Measurements from ENCODE around the gene ZNF775. TPM values are rescaled to one million over a fixed set of nuclear protein-coding genes. Genes with fewer than 3 reads are reported as not detected.

Gene ZNF775
- total RNA-seq, 2 donors from 2014 or later, result 4.4 to 5.0 TPM

DNA sequence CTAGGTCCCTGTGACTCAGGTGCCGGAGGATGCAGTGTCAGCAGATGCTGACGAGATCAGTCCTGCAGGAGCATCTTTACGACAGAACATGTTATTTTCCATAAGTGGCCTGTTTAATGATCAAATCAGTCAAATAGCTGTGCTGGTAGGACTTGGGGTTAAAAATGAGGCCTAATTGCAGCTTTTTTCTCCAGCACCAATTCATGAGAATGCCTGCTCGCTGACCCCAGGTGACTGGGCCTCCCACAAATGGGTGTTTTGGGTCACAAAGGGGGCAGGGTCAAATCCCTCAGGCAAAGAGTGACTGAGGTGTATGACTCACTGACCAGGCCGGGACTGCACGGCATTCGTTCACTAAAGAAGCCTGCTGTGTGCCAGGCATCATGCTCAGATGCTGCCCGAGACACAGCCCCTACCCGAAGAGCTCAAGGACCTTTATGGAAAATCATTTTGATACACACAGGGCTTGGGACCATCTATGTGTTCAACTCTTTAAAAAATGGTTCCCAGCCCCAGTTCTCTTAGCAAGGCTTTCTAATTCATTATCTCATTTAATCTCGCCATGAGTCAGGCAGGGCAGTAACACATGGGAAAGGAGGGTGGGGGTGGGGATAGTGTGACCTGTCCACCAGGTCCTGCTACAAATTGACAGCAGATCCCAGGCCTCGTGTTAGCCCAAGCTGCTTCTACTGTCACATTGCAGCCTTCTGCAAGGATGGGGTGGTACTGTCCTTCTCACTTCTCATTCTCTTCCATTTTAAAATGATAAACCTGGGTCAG lies 21.1 kb downstream of the ZNF775 start:
- no peaks in the 10 kb centered on the region for H3K36me3 Mint-ChIP-seq
- H3K9me3 Mint-ChIP-seq, result no peaks in the 10 kb centered on the region
- H3K27ac Mint-ChIP-seq, result peak overlapping the region in 1 of 2 donors; percentile 47
- DNase-seq (ENCODE audit: low spot score in 2 of 2) (peak in 1 of 2 donors; percentile 54), ATAC-seq (peak in 1 of 2 donors; percentile 22)

DNA sequence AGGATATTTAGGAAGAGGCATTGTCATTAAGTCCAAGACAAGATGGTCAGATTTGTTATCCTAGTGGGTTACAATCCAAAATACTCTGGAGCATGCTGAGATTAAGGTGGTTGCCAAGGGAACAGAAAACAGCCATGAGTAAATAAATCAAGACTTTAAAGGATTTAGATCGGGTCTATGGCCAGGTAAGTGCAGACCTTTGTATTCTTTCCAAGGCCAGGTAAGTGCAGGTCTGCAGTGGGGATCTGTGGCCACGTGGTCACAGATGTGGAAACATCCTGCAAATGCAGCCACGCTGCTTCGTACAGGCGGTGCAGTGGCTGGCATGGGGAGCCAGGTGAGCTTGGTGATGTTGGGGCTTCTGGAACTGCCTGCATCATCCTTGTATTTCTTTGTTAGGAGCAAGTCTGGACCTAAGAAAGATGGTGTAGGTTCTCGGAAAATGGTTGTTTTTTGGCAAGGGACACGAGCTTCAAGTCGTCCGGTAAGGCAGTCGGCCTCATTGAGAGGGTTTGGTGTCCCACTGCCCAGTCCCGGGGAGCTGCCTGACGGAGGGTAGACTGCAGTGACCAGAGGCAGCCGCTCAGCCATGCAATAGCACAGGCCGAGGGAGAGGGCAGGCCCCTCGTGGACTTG lies 21.8 kb downstream of the ZNF775 start:
- no peaks in the 10 kb centered on the region for H3K36me3 Mint-ChIP-seq
- no peaks in the 10 kb centered on the region for H3K9me3 Mint-ChIP-seq
- H3K27ac Mint-ChIP-seq, result peak overlapping the region in 1 of 2 donors; percentile 47
- ATAC-seq, result no peak
- DNase-seq (ENCODE audit: low spot score in 2 of 2), result peak in 1 of 2 donors; percentile 28

DNA sequence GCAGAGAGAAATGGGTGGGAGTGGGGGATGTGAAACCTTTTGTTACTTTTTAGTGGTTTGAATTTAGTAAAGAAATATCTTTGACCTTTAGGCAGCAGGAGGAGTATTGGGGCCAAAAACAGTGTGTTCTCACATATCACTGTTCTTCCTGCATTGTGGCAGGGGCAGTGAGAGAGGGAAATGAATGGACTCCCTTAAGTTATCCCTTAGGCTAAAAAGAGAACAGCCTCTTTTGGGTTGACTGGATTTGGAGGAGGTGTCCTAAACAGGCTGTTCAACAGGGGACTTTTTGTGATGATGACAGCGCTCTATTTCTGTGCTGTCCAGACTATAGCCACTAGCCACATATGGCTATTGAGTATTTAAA lies 22.3 kb downstream of the ZNF775 start:
- ATAC-seq, result no peak
- Mint-ChIP-seq H3K27ac (peak overlapping the region in 1 of 2 donors; percentile 16), H3K9me3 (no peaks in the 10 kb centered on the region), H3K36me3 (no peaks in the 10 kb centered on the region)
- DNase-seq (ENCODE audit: low spot score in 2 of 2), result no peak

DNA sequence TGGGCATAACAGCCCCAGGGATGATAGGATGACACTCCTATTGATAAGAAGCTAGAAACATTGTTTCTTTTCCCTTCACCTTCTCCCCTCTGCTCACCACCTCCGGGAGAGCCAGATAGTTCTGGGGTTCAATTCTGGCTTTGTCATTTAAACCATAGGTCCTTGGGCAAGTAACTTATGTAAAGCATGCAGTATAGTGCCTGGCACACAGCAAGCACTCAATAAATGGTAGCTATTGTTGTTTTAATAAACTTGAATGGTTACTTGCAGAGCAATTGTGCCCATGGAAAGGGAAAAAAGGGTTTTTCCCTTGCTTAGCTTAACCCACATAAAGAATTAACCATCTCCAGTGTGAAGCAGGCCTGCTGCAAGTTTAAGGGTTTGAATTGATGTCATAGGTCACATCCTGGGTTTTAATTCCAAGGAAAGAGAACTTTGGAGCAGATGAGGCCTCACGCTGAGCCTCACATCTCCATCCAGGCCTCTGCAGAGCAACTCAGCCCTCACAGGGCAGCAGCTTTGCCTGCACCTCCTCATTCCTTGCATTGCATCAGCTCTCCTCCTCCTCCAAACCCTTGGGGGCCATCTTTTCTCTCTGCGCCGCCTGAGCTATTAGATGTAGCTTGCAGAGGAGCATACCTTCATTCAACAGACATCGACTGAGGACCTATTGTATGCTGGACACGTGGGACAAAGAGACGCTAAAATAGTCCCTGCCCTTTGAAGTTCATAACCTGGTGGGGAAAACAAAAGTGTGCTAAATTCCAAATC lies 22.9 kb downstream of the ZNF775 start:
- no peaks in the 10 kb centered on the region for H3K36me3 Mint-ChIP-seq
- ATAC-seq, result no peak
- H3K9me3 Mint-ChIP-seq, result no peaks in the 10 kb centered on the region
- no peak overlapping the region for H3K27ac Mint-ChIP-seq
- no peak for DNase-seq (ENCODE audit: low spot score in 2 of 2)

DNA sequence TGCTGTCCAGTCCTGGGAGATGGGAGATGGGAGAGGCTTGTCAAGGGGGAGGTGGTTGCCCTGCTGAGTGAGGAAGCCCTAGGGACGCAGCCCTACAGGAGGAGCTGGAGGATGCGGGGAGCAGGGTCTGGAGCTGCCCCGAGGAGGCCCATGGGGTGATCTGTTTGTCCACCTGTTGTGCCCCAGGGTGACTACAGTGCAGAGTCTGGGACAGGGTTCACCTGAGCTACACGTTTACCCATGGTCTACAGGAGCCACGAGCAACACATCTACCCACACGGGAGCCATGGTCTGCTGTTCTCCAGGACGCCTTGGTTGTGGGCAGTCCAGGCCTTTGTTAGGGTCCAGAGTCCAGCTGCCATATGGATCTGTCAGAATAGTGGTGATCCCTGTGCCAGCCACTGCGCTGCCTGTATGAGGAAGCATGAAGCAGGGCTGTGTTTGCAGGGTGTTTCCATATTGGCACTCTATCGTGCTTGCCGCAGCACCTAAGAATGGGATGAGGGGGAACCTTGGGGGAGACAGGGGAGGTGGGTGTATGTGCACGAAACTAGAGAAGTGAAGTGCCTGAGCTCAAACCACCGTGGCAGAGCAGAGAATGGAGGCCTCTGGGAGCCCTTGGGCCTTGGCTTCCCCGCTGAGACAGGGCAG lies 23.7 kb downstream of the ZNF775 start:
- Mint-ChIP-seq H3K9me3 (no peaks in the 10 kb centered on the region), H3K27ac (no peak overlapping the region), H3K36me3 (no peaks in the 10 kb centered on the region)
- no peak for ATAC-seq
- DNase-seq (ENCODE audit: low spot score in 2 of 2), result no peak

DNA sequence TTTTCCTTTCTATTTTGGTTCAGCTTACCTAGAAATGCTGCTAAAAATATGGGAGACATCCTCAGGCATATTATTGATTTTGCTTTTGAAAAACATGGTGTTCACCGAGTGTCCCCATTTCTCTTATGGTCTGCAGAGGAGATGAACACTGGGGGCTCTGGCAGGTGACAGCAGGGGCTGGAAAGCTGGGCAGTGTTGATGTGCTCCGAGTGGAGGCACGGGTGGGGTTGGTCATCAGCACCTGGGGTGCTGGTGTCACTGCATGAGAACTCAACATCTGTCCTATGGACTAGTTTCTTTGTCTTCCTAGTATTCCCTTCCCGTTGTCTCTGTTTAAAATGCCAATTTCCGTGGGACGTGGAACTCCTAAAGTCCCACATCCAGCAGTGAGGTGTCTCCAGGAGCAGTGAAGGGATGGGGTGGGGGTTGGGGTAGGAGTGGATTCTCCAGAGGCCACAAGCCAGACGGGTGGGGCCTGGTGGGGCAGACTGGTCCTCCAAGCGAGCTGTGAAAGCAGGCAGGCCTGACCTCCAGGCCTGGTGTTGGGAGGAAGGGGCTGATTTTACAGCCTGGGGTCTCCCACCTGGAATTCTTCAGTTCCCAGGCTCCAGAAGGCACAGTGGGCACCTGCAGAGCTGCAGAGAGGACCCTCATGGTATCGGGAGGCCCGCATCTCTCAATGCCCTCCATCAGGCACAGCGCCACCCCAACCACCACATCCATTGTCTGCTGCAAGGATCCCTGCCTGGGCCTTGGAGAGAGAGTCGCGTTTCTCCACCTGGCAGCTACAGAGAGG lies 24.4 kb downstream of the ZNF775 start:
- Mint-ChIP-seq H3K36me3 (no peaks in the 10 kb centered on the region), H3K9me3 (no peaks in the 10 kb centered on the region), H3K27ac (peak overlapping the region; percentile 45 to 90)
- no peak for ATAC-seq
- no peak for DNase-seq (ENCODE audit: low spot score in 2 of 2)

DNA sequence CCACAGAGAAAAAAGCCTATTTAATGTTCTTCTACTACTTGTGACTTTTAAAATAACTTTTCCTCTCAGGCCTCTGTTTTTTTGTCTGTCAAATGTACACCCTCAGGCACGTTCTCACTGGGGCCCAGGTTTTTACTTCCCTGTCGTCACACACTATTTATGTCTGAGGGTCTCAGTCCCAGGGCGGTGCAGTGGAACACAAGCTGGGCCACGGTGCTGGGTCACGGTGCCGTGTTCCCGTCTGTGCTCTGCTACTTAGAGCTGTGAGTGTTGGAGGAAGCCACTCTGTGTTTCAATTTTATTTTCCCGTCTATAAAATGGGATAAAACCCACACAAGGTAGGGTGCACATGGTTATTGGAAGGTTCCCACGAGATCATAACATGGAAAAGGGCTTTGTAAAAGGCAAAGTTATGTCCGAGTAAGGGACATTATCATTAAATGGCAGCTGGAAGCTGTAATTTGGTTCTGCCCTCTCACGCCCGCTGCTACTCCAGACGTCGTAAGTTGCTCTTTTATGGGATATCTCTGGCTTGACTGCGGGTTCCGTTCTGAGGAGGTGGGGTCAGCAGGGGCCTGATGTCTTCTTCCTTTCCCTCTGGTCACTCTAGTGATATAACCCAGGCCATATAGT lies 25.2 kb downstream of the ZNF775 start:
- no peaks in the 10 kb centered on the region for H3K36me3 Mint-ChIP-seq
- H3K9me3 Mint-ChIP-seq, result no peaks in the 10 kb centered on the region
- DNase-seq (ENCODE audit: low spot score in 2 of 2), result no peak
- ATAC-seq, result no peak
- H3K27ac Mint-ChIP-seq, result peak overlapping the region; percentile 45 to 90

DNA sequence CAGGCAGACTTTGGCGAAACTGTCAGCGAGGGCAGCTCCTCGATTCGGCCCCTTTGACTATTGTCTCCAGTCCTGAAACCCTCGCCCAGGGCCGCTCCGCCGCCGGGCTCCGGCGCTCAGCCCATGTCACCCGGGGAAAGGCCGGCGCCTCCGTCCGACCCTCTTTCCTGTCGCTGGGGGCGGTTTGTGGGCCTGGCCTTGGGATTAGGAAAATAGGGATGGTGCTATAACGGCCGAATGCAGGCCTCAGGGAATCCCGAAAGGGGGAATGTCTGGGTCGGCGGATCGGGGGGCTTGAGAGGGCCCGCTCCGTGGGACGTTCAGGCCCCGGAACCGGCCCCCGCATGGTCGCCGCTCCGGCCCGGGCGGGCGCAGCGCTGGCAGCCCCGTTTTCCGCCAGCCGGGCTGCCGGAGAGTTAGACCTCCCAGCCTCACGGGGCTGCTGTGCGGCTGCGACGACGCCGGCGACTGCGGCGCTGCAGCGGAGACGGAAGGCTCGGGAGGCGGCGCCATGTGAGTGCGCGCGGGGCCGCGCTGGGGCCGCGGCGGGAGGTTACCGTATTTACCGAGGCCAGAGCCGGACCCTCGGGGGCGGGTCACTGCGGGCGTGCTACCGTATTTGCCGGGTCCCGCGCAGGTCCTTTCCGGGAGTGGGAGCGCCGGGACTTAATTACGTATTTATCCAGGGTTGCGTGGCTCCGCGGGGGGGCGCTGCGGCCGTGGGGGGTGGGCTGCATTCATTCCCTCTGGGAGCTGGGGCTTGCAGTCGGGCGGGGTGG lies 25.9 kb downstream of the ZNF775 start:
- no peaks in the 10 kb centered on the region for H3K9me3 Mint-ChIP-seq
- DNase-seq (ENCODE audit: low spot score in 2 of 2), result peak; percentile 76 to 79
- peak; percentile 72 to 78 for ATAC-seq
- no peaks in the 10 kb centered on the region for H3K36me3 Mint-ChIP-seq
- peak overlapping the region; percentile 45 to 90 for H3K27ac Mint-ChIP-seq

DNA sequence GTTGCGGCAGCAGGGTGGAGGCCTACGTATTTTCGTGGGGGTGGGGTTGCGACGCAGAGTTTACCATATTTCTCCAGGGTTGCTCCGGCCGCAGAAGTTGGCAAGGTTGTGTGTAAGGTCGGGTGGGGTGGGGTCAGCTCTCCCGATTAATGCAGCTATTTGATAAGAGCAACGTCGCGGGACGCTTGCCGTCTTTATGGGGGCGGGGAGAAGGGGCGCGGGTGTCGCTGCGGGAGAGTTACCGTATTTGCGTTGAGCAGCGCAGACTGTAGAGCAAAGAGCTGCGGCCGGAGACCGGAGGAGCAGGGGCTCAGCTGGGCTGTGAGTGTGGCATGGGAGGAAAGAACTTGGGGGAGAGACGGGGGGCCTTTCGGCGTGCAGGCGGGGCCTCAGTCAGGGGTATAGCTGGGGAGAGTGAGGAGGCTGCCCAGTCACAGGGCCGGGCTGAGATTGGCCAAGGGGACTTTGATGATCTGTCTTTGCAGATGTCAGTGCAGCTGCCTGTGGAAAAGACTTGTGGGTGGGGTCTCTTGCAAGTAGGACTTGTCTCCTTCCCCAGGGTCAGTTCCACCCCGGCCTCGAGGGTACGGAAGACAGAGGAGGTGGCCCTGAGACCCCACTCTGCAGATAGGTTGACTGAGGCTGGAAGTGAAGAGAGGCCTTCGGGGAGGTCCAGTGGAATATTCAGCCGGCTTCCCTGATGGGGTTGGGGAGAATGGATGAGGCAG lies 26.6 kb downstream of the ZNF775 start:
- no peaks in the 10 kb centered on the region for H3K9me3 Mint-ChIP-seq
- ATAC-seq (peak; percentile 34 to 35), DNase-seq (ENCODE audit: low spot score in 2 of 2) (peak in 1 of 2 donors; percentile 54)
- H3K36me3 Mint-ChIP-seq, result no peaks in the 10 kb centered on the region
- peak overlapping the region; percentile 45 to 90 for H3K27ac Mint-ChIP-seq

DNA sequence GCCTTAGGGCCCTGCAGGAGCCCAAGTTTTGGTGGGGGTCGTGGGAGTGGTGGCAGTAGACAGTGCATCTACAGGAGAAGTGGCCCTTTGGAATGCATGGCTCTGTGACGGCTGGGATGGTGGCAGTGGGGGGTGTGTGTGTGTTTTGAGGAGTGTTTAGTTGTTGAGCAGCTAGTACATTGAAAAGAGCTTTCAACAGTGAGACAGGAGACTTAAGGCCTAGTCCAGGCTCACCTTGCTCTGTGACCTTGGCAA lies 27.1 kb downstream of the ZNF775 start:
- no peaks in the 10 kb centered on the region for H3K36me3 Mint-ChIP-seq
- no peak for DNase-seq (ENCODE audit: low spot score in 2 of 2)
- peak overlapping the region; percentile 45 to 90 for H3K27ac Mint-ChIP-seq
- H3K9me3 Mint-ChIP-seq, result no peaks in the 10 kb centered on the region
- ATAC-seq, result no peak

DNA sequence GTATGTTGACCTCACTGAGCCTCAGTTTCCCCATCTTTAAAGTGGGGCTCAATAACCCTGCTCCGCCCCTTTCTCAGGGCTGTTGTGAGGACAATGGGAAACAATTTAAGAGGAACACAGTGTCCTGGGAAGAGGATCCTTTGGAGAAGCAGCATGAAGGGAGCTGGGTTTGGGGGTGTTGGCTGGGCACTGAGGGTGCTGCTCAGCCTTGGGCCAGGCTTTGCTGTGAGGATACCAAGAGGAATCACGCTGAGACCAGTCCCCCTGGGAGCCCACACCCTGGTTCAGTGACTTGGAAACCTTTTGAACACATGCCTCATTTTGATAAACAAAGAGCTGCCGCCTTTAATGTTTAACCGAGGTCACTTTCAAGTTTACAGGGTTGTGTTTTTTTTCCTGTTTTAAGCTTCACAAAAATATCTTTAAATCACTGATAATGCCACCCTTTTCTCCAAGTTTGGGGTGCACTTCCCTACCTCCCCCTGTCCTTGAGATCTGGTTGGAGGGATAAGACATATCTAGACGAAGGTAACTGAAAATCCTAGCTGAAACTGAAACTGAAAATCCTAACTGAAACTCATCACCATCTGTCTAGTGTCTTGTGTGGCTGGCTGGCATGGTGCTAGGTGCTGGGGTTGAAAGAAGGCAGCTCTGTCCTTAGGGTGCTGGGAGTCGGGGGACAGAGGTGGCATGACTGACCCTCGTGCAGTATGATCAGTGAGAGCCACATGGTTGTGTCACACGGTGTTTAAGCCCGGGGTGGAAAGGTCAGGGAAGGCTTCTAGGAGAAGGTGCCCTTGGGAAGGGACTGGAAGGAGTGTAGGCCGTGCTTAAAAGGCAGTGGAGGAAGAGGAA lies 27.7 kb downstream of the ZNF775 start:
- ATAC-seq, result peak; percentile 71
- H3K27ac Mint-ChIP-seq, result peak overlapping the region; percentile 45 to 90
- H3K9me3 Mint-ChIP-seq, result no peaks in the 10 kb centered on the region
- no peaks in the 10 kb centered on the region for H3K36me3 Mint-ChIP-seq
- DNase-seq (ENCODE audit: low spot score in 2 of 2), result peak in 1 of 2 donors; percentile 30

DNA sequence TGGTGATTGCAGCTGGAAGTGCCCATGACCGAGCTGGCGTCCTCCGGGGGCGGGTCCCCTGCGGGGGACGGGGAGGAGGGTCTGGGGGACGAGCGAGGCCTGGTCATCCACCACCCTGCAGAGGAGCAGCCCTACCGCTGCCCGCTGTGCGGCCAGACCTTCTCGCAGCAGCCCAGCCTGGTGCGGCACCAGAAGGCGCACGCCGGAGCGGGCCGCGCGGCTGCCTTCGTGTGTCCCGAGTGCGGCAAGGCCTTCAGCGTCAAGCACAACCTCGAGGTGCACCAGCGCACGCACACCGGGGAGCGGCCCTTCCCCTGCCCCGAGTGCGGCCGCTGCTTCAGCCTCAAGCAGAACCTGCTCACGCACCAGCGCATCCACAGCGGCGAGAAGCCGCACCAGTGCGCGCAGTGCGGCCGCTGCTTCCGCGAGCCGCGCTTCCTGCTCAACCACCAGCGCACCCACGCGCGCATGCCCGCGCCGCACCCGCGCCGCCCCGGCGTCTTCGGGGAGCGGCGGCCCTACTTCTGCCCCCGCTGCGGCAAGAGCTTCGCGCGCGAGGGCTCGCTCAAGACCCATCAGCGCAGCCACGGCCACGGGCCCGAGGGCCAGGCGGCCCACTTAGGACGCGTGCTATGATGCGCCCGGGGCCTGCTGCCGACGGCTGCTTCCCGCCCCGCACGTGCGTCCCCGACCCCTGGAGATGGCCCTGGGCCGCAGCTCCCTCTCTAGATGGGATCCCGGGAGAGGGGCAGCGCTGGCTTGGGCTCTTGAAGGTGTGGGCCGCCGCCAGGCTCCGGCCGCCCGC lies 28.7 kb downstream of the ZNF775 start:
- no peak for ATAC-seq
- Mint-ChIP-seq H3K27ac (peak overlapping the region in 1 of 2 donors; percentile 45), H3K36me3 (no peaks in the 10 kb centered on the region), H3K9me3 (no peaks in the 10 kb centered on the region)
- DNase-seq (ENCODE audit: low spot score in 2 of 2), result no peak

Measured in activated naive CD4-positive, alpha-beta T cell treated with anti-CD3 and anti-CD28 coated beads, Interleukin-2, amount 50 U/mL, for 72 hours (primary cell).